Psoas muscle (tissue), 8 donors: ENCODE measurements around the gene COL5A2. TPM values are rescaled to one million over a fixed set of nuclear protein-coding genes. Genes with fewer than 3 reads are reported as not detected.

Source experiments
- ATAC-seq, 4 donors: fragments of 200-7000 bp; cut with Tn5 transposase; one replicate each; pipeline ENCODE4 v1.9.1; 2020; ENCODE audit warnings: moderate library complexity in 3 of 4, mild to moderate bottlenecking in 2 of 4
- DNase-seq, 2 donors: peaks; one replicate each; pipeline ENCODE4 v3.0.0-alpha.2; 2020
- H3K27ac ChIP-seq: fragments of 200-600 bp; one replicate; pipeline ENCODE4 v1.8.0; 2022
- H3K27me3 ChIP-seq, 3 donors: fragments of 200-600 bp in 1 of 3; one replicate each; pipeline versions ENCODE4 v1.6.1 to v1.8.0; 2013 to 2022; ENCODE audit warnings: low read length in 2 of 3, mild to moderate bottlenecking in 2 of 3, moderate library complexity in 1 of 3; ENCODE audit not compliant: insufficient read depth in 3 of 3
- H3K36me3 ChIP-seq, 2 donors: fragments of 200-600 bp in 1 of 2; one replicate each; pipeline versions ENCODE4 v1.6.1 to v1.8.0; 2013 to 2022; ENCODE audit warnings: low read depth in 1 of 2, mild to moderate bottlenecking in 1 of 2, moderate library complexity in 1 of 2; ENCODE audit not compliant: insufficient read depth in 1 of 2
- H3K4me1 ChIP-seq: fragments of 200-600 bp; one replicate; pipeline ENCODE4 v1.8.0; 2022
- H3K4me3 ChIP-seq: fragments of 200-600 bp; one replicate; pipeline ENCODE4 v1.8.0; 2022; ENCODE audit warnings: mild to moderate bottlenecking
- H3K9me3 ChIP-seq: fragments of 200-600 bp; one replicate; pipeline ENCODE4 v1.8.0; 2022
- WGBS, 3 donors: extraction: QIAGEN DNeasy Blood & Tissue Kit; methylation state at CpG; one replicate each; pipeline versions ENCODE4 v1.1.6 to v1.1.7; 2013; 5-methylcytosine and 5-hydroxymethylcytosine counted together
- intact Hi-C, 2 donors: fragments of 100-400 bp; cut with DNase I; formaldehyde crosslinking; loops; one replicate each; pipeline versions ENCODE4 v1.11.0 to v1.14.2; 2022
- polyA plus RNA-seq, 3 donors: library from polyadenylated mRNA; stranded (reverse); fragments of 200-250 nt; gene quantifications; one replicate each; pipeline ENCODE4 v1.2.3, GENCODE V29; 2013
- total RNA-seq, 4 donors: library from RNA; stranded (reverse); fragmentation: NEBNext Ultra II Directional in 2 of 4; extraction: Animal tissue kit (Norgen Biotek cat#: 25700) in 2 of 4; gene quantifications; one replicate each; pipeline versions ENCODE4 v1.2.1 to v1.2.4, GENCODE V29; 2021 to 2023
- TF ChIP-seq, protein P1 (sequence below): fragments of 200-600 bp; IDR thresholded peaks from one replicate; pipeline ENCODE4 v1.8.0; 2022; ENCODE audit warnings: antibody characterized with exemption
- donor health status: healthy with polysubstance abuse.
- donor health status: DM: no; HTN: no; CAD: no; lungs with moderate emphysema.
- donor health status: Bipolar disorder and iron deficiency.
- donor health status: healthy.
- donor health status: DM: yes; HTN: yes; CAD: no.
- donor health status: DM: no; HTN: no; CAD: no.
- donor health status: DM: no; HTN: no; CAD: no.
- donor health status: DM: yes; HTN: yes; CAD: no.

The COL5A2 gene
- total and polyA plus RNA-seq, 7 donors = 2.3 to 16.8 (median 3.9) TPM

DNA sequence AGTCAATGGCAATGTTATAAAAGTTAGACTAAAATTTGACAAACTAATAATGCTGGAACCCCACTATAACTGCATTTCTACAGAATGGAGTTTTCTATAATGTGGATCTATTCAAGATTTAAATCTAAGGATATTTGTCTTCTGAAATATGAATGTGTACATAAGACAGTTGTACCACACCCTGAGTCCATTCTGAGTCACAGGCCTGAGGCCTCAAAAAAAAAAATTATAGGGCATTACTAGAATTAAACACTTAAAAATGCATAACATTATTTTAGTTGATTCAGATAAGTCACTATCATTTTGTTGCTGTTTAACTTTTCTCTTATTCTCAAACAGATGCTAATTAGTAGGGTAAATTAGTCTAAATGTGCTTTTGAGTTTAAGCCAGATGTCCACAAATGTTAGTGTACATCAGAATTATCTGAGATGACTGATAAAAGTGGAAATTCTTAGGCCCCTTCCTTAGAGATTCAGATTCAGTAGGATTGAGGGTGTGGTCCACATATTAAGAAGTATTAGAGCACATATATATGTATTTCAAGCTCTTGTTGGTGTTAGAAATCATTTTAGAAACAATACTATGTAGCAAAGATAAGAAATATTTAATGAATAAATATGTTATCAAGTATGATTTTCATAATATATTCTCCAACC, 42.4 kb upstream of the COL5A2 start:
- intact Hi-C loops = no loop called here
- no peak overlapping the region for H3K4me3 ChIP-seq
- ATAC-seq (no peak), DNase-seq (no peak)
- TF ChIP-seq, protein P1, sequence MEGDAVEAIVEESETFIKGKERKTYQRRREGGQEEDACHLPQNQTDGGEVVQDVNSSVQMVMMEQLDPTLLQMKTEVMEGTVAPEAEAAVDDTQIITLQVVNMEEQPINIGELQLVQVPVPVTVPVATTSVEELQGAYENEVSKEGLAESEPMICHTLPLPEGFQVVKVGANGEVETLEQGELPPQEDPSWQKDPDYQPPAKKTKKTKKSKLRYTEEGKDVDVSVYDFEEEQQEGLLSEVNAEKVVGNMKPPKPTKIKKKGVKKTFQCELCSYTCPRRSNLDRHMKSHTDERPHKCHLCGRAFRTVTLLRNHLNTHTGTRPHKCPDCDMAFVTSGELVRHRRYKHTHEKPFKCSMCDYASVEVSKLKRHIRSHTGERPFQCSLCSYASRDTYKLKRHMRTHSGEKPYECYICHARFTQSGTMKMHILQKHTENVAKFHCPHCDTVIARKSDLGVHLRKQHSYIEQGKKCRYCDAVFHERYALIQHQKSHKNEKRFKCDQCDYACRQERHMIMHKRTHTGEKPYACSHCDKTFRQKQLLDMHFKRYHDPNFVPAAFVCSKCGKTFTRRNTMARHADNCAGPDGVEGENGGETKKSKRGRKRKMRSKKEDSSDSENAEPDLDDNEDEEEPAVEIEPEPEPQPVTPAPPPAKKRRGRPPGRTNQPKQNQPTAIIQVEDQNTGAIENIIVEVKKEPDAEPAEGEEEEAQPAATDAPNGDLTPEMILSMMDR = no peak
- no peaks in the 10 kb centered on the region for H3K36me3 ChIP-seq
- H3K4me1 ChIP-seq = no peaks in the 10 kb centered on the region
- H3K9me3 ChIP-seq = no peaks in the 10 kb centered on the region
- H3K27ac ChIP-seq = no peak overlapping the region
- no peaks in the 10 kb centered on the region for H3K27me3 ChIP-seq

DNA sequence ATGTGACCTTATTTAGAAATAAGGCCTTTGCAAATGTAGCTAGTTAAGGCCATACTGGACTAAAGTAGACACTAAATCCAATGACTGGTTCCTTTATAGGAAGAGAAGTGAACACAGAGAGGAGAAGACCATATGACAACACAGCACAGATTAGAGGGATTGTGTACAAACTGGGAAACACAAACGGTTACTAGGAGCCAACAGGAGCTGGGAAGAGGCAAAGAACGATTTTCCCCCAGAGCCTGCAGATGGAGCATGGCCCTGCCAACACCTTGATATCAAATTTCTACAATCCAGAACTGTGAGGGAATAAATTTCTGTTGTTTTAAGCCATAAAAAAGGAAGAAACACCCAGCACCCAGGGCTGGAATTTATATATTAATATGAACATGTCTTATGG, 38.7 kb upstream of the COL5A2 start:
- H3K27ac ChIP-seq = no peak overlapping the region
- no peaks in the 10 kb centered on the region for H3K27me3 ChIP-seq
- ATAC-seq = no peak
- intact Hi-C loops = no loop called here
- H3K4me3 ChIP-seq = no peak overlapping the region
- DNase-seq = no peak
- 31 to 42% (median 32%) methylated on average over 2 of the region's 2 CpGs for WGBS, 3 donors
- H3K4me1 ChIP-seq = no peaks in the 10 kb centered on the region
- no peaks in the 10 kb centered on the region for H3K36me3 ChIP-seq
- TF ChIP-seq, protein P1 = no peak
- H3K9me3 ChIP-seq = no peaks in the 10 kb centered on the region

- Histone ChIP-seq H3K27ac (no peak overlapping the region), H3K27me3 (no peaks in the 10 kb centered on the region), H3K36me3 (no peaks in the 10 kb centered on the region), H3K9me3 (no peaks in the 10 kb centered on the region), H3K4me1 (no peaks in the 10 kb centered on the region), H3K4me3 (no peak overlapping the region)
- DNase-seq = no peak
- 34 to 45% (median 36%) methylated on average over 6 of the region's 6 CpGs for WGBS, 3 donors
- TF ChIP-seq, protein P1 = no peak
- no peak for ATAC-seq
- intact Hi-C loops = no loop called here
Observed at GRCh38 chr2:189217541-189217940, 38.0 kb upstream of the COL5A2 start.

GRCh38 chr2:189217051-189217450, 37.5 kb upstream of the COL5A2 start:
- ATAC-seq = no peak
- Histone ChIP-seq H3K36me3 (no peaks in the 10 kb centered on the region), H3K27ac (no peak overlapping the region), H3K4me3 (no peak overlapping the region), H3K4me1 (no peaks in the 10 kb centered on the region), H3K9me3 (no peaks in the 10 kb centered on the region), H3K27me3 (no peaks in the 10 kb centered on the region)
- WGBS, 3 donors = 48 to 69% (median 58%) methylated on average over 3 of the region's 3 CpGs
- intact Hi-C loops = no loop called here
- TF ChIP-seq, protein P1 = no peak
- no peak for DNase-seq

- ATAC-seq (no peak), DNase-seq (no peak)
- no peaks in the 10 kb centered on the region for H3K27me3 ChIP-seq
- intact Hi-C loops = no loop called here
- H3K36me3 ChIP-seq = no peaks in the 10 kb centered on the region
- TF ChIP-seq, protein P1 = no peak
- no peaks in the 10 kb centered on the region for H3K9me3 ChIP-seq
- no peak overlapping the region for H3K27ac ChIP-seq
- 98 to 100% (median 99%) methylated on average over 2 of the region's 2 CpGs for WGBS, 3 donors
- no peaks in the 10 kb centered on the region for H3K4me1 ChIP-seq
- H3K4me3 ChIP-seq = no peak overlapping the region
Observed at GRCh38 chr2:189214484-189214883, 34.9 kb upstream of the COL5A2 start.
